GM12892 (cell line): ENCODE measurements around the gene ADAM8.

Source experiments
- POLR2A ChIP-seq: IDR thresholded peaks from 2 replicates; pipeline ENCODE4 v1.6.1; 2011; ENCODE audit warnings: low read depth, low read length, control low read depth
- POLR2AphosphoS5 ChIP-seq: IDR thresholded peaks from 2 replicates; pipeline ENCODE4 v1.6.1; 2011; ENCODE audit warnings: low read depth, low read length, control low read depth
- TAF1 ChIP-seq: IDR thresholded peaks from 2 replicates; pipeline ENCODE4 v1.6.1; 2011; ENCODE audit warnings: low read depth, mild to moderate bottlenecking, control low read depth, low read length, borderline replicate concordance

- TF ChIP-seq POLR2AphosphoS5 = no peak
- no peak for TF ChIP-seq POLR2A
- TF ChIP-seq TAF1 = no peak
These were observed 61.1 kb downstream of the ADAM8 start for GRCh38 chr10:133215586-133215985.
